Measurements from ENCODE around the gene DDX56. TPM values are rescaled to one million over a fixed set of nuclear protein-coding genes. Genes with fewer than 3 reads are reported as not detected.

Gene DDX56
- polyA plus RNA-seq, 1 donor (not counting 4 experiments of a cell fraction or from before 2014, with no cell fraction given): 79.9 TPM

- H3K79me2 ChIP-seq (ENCODE audit: control insufficient read depth, insufficient read depth, low read length): no peaks in the 10 kb centered on the region
- H3K4me3 ChIP-seq (ENCODE audit: control insufficient read depth in 2 of 3, extremely low read depth in 1 of 3, insufficient read depth in 2 of 3, low read depth in 1 of 3, low read length in 3 of 3): no peak overlapping the region
- no peaks in the 10 kb centered on the region for H3K4me1 ChIP-seq (ENCODE audit: control insufficient read depth, extremely low read depth, insufficient read depth, low read length)
- no peaks in the 10 kb centered on the region for H4K20me1 ChIP-seq (ENCODE audit: control insufficient read depth, extremely low read depth, insufficient read depth, low read length)
- H3K9me1 ChIP-seq (ENCODE audit: control insufficient read depth, extremely low read depth, insufficient read depth, low read length): no peaks in the 10 kb centered on the region
- H3K9ac ChIP-seq (ENCODE audit: control insufficient read depth, extremely low read depth, insufficient read depth, low read length): no peak overlapping the region
- dilution Hi-C loops (cut with MboI; ENCODE audit: extremely low pct_ligation_motif_present, low sequenced_read_pairs): no loop called here
- no peak overlapping the region for H3K27ac ChIP-seq (ENCODE audit: control insufficient read depth, insufficient read depth, low read length)
- no peaks in the 10 kb centered on the region for H3K9me3 ChIP-seq (ENCODE audit: control insufficient read depth, low read depth, low read length)
- H2AFZ ChIP-seq (ENCODE audit: control insufficient read depth, low read length): no peak overlapping the region
- H3K27me3 ChIP-seq (ENCODE audit: control insufficient read depth, extremely low read depth, insufficient read depth, low read length): no peaks in the 10 kb centered on the region
- DNase-seq (ENCODE audit: low read depth, low spot score) (no peak), FAIRE-seq (no peak)
- H3K36me3 ChIP-seq (ENCODE audit: control insufficient read depth in 2 of 2, extremely low read depth in 1 of 2, insufficient read depth in 2 of 2, low read length in 2 of 2): no peaks in the 10 kb centered on the region
- TF ChIP-seq EZH2 (IDR thresholded peaks at IDR 0.05; ENCODE audit: low read length) (no peak), CTCF (optimal IDR thresholded peaks at IDR 0.05 in 1 of 3, IDR thresholded peaks at IDR 0.05 in 1 of 3, conservative IDR thresholded peaks at IDR 0.05 in 1 of 3; ENCODE audit: extremely low read depth in 1 of 3, insufficient read depth in 2 of 3, low read length in 3 of 3) (no peak)
- no peak overlapping the region for H3K4me2 ChIP-seq (ENCODE audit: control insufficient read depth, extremely low read depth, insufficient read depth, low read depth, low read length)
Observed at GRCh38 chr7:44524811-44525388, 48.8 kb downstream of the DDX56 start.

DNA sequence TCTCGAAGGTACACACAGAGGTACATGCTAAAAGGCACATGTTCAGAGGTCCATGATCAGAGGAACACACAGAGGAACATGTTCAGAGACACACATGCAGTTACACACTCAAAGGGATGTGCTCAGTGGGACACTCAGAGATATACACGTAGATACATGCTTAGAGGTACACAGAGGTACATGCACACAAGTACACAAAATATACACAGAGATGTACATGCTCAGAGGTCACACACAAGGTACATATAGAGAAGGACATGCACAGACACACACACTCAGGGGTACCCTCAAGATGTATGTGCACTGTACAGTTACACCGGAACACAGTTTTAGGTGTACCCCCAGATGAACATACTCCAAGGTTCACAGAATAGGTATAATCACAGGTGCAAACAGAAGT, 51.4 kb downstream of the DDX56 start:
- no peak overlapping the region for H3K4me2 ChIP-seq (ENCODE audit: control insufficient read depth, extremely low read depth, insufficient read depth, low read depth, low read length)
- H3K9me3 ChIP-seq (ENCODE audit: control insufficient read depth, low read depth, low read length): no peaks in the 10 kb centered on the region
- H3K9ac ChIP-seq (ENCODE audit: control insufficient read depth, extremely low read depth, insufficient read depth, low read length): no peak overlapping the region
- H3K27ac ChIP-seq (ENCODE audit: control insufficient read depth, insufficient read depth, low read length): no peak overlapping the region
- H3K36me3 ChIP-seq (ENCODE audit: control insufficient read depth in 2 of 2, extremely low read depth in 1 of 2, insufficient read depth in 2 of 2, low read length in 2 of 2): no peaks in the 10 kb centered on the region
- DNase-seq (ENCODE audit: low read depth, low spot score) (no peak), FAIRE-seq (no peak)
- H3K27me3 ChIP-seq (ENCODE audit: control insufficient read depth, extremely low read depth, insufficient read depth, low read length): no peaks in the 10 kb centered on the region
- H3K4me3 ChIP-seq (ENCODE audit: control insufficient read depth in 2 of 3, extremely low read depth in 1 of 3, insufficient read depth in 2 of 3, low read depth in 1 of 3, low read length in 3 of 3): no peak overlapping the region
- TF ChIP-seq CTCF (optimal IDR thresholded peaks at IDR 0.05 in 1 of 3, IDR thresholded peaks at IDR 0.05 in 1 of 3, conservative IDR thresholded peaks at IDR 0.05 in 1 of 3; ENCODE audit: extremely low read depth in 1 of 3, insufficient read depth in 2 of 3, low read length in 3 of 3) (no peak), EZH2 (IDR thresholded peaks at IDR 0.05; ENCODE audit: low read length) (no peak)
- H3K9me1 ChIP-seq (ENCODE audit: control insufficient read depth, extremely low read depth, insufficient read depth, low read length): no peaks in the 10 kb centered on the region
- H3K79me2 ChIP-seq (ENCODE audit: control insufficient read depth, insufficient read depth, low read length): no peaks in the 10 kb centered on the region
- dilution Hi-C loops (cut with MboI; ENCODE audit: extremely low pct_ligation_motif_present, low sequenced_read_pairs): no loop called here
- H3K4me1 ChIP-seq (ENCODE audit: control insufficient read depth, extremely low read depth, insufficient read depth, low read length): no peaks in the 10 kb centered on the region
- H2AFZ ChIP-seq (ENCODE audit: control insufficient read depth, low read length): no peak overlapping the region
- H4K20me1 ChIP-seq (ENCODE audit: control insufficient read depth, extremely low read depth, insufficient read depth, low read length): no peaks in the 10 kb centered on the region
